HL-60 (cell line): ENCODE data around the gene CFAP61.

Source experiments
- DNase-seq, 2 experiments: peaks; one replicate each; pipeline ENCODE4 v3.0.0-alpha.2; 2010 to 2020; ENCODE audit warnings: low read depth in 1 of 2, low spot score in 1 of 2
- H3K27ac ChIP-seq: fragments of 250-450 bp; sonication (Bioruptor Pico); replicated peaks from 2 replicates; pipeline ENCODE4 v1.5.1; 2020; ENCODE audit warnings: mild to moderate bottlenecking, moderate library complexity
- H3K27me3 ChIP-seq: fragments of 250-450 bp; sonication (Bioruptor Pico); 2 replicates; pipeline ENCODE4 v1.5.1; 2021; ENCODE audit warnings: mild to moderate bottlenecking, moderate library complexity; ENCODE audit not compliant: insufficient read depth, poor library complexity, severe bottlenecking
- H3K4me3 ChIP-seq: replicated peaks from 2 replicates; pipeline ENCODE4 v1.5.1; 2011; ENCODE audit warnings: mild to moderate bottlenecking, control low read depth, low read length; ENCODE audit not compliant: insufficient read depth
- CTCF ChIP-seq: IDR thresholded peaks from one replicate; pipeline ENCODE4 v1.5.1; 2011; ENCODE audit warnings: low read length, control low read depth, inconsistent platforms; ENCODE audit not compliant: insufficient read depth
- GABPA ChIP-seq: IDR thresholded peaks from 2 replicates; pipeline ENCODE4 v1.6.1; 2012; ENCODE audit warnings: low read depth
- POLR2AphosphoS5 ChIP-seq: IDR thresholded peaks from 2 replicates; pipeline ENCODE4 v1.6.1; 2012; ENCODE audit warnings: low read depth
- REST ChIP-seq: IDR thresholded peaks from 2 replicates; pipeline ENCODE4 v1.6.1; 2012; ENCODE audit warnings: low read depth; ENCODE audit not compliant: insufficient replicate concordance
- SPI1 ChIP-seq: IDR thresholded peaks from 2 replicates; pipeline ENCODE4 v1.6.1; 2012; ENCODE audit warnings: low read depth, mild to moderate bottlenecking, borderline replicate concordance

The CFAP61 gene

GRCh38 chr20:20078041-20078440, 25.7 kb downstream of the CFAP61 start:
- TF ChIP-seq CTCF (no peak), REST (no peak), SPI1 (no peak), GABPA (no peak), POLR2AphosphoS5 (no peak)
- H3K27ac ChIP-seq = no peak overlapping the region
- no peak for DNase-seq

GRCh38 chr20:20079102-20079784, 26.9 kb downstream of the CFAP61 start:
- H3K4me3 ChIP-seq = no peak overlapping the region
- TF ChIP-seq CTCF = no peak
- H3K27ac ChIP-seq = no peak overlapping the region
- DNase-seq = no peak
- H3K27me3 ChIP-seq = peaks cover 5% of the 10 kb centered on the region

More at GRCh38 chr20:20078041-20078440, 25.7 kb downstream of the CFAP61 start:
- no peak overlapping the region for H3K4me3 ChIP-seq
- H3K27me3 ChIP-seq = peaks cover 5% of the 10 kb centered on the region

GRCh38 chr20:20083807-20084206, 31.5 kb downstream of the CFAP61 start:
- no peak for TF ChIP-seq POLR2AphosphoS5
- H3K4me3 ChIP-seq = no peak overlapping the region
- no peaks in the 10 kb centered on the region for H3K27me3 ChIP-seq
- no peak for DNase-seq
- H3K27ac ChIP-seq = no peak overlapping the region

- DNase-seq = no peak
- no peaks in the 10 kb centered on the region for H3K27me3 ChIP-seq
- no peak for TF ChIP-seq CTCF
- no peak for TF ChIP-seq POLR2AphosphoS5
- TF ChIP-seq SPI1 = no peak
- TF ChIP-seq REST = no peak
- no peak for TF ChIP-seq GABPA
- no peak overlapping the region for H3K4me3 ChIP-seq
- no peak overlapping the region for H3K27ac ChIP-seq
Observed at GRCh38 chr20:20084296-20084752, 32.0 kb downstream of the CFAP61 start.
